ENCODE data around the gene ACSL3.
"Not testable (repeated sequence)": the region's sequence is repeated elsewhere in the genome, so short reads cannot be mapped to it uniquely, and the experiment has no call there.

ACSL3 gene

DNA sequence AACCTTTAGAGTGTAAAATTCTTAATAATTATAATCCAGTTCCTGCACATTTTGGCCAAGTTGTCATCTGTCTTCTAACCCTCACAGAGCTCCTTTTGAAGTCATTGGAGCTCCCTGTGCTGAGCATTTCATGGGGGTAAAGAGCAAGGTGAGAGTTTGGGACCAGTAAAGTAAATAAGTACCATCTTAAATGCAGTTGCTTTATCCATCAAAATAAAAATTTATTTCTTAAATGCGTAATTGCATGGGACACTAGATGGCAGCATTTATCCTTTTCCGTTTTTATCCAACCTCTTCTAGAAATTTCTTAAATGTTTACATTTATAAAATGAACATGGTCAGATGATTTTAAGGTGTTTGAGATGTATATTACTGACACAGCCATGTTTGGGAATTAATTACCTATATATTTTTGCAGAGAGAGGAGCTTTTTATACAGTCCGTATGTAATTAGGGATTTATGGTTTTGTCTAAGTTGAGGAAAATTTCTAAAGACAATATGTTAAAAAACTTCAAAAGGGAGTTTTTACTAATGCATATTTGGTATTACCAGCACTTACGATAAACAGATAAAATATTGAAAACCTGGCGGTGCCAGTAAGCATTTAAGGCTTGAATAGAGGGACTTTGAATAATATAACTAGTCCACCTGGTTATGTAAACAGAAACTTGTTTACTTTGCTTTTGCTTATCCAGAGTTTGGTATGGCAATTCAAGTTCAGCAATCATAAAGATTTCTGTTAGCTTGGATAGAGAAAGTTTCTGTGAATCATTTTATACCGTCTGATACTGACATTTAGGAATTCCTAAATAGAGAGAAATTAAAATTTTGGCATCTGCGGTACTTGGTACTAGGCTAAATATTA is 54.5 kb downstream of the ACSL3 start:
- no peak for DNase-seq

DNA sequence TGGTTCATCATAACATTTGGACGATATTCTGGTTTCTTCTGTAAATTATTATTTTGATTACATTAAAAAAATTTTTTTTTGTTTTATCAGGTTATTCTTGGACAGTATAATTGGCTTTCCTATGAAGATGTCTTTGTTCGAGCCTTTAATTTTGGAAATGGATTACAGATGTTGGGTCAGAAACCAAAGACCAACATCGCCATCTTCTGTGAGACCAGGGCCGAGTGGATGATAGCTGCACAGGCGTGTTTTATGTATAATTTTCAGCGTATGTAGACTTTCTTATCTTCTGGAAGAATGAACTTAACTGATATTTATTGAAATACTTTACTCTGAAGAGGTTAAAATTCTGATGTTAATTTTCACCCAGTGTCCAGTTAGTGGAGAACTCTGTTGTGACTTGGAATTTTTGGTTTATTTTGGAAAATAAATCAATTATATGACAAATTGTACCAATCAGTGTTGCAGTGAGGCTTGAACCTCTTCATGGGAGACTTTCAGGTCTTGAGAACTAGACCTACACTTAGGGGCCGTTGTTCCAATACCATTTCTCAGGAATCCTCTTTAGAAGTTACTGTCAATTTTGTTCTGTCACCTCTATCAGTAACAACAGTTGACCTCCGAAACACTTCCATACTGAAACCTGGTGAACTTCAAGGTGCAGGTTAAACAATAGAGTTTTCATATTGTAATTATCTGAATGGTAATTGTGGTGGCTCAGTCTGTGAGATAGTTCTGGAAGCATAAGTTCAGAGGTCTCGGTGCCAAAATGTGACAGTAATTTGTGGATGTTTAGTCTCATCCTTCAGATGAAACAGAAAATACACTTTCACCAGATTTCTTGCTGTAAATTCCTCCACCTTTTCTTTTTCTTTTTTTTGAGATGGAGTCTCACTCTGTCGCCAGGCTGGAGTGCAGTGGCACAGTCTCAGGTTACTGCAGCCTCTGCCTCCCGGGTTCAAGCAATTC is 55.7 kb downstream of the ACSL3 start:
- DNase-seq: no peak

DNA sequence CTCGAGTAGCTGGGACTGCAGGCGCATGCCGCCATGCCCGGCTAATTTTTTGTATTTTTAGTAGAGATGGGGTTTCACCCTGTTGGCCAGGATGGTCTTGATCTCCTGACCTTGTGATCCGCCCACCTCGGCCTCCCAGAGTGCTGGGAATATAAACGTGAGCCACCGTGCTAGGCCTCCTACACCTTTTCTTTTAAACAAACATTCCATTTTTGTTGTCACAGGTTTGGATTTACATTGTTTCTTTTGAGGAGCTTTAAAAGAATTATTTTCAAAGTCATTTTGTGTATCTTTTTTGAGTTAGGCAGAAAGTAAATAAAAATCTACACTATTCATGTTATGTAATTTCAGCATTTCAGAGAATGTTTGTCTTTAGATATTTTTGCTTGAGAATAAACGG is 56.4 kb downstream of the ACSL3 start:
- not testable (repeated sequence) for DNase-seq

DNA sequence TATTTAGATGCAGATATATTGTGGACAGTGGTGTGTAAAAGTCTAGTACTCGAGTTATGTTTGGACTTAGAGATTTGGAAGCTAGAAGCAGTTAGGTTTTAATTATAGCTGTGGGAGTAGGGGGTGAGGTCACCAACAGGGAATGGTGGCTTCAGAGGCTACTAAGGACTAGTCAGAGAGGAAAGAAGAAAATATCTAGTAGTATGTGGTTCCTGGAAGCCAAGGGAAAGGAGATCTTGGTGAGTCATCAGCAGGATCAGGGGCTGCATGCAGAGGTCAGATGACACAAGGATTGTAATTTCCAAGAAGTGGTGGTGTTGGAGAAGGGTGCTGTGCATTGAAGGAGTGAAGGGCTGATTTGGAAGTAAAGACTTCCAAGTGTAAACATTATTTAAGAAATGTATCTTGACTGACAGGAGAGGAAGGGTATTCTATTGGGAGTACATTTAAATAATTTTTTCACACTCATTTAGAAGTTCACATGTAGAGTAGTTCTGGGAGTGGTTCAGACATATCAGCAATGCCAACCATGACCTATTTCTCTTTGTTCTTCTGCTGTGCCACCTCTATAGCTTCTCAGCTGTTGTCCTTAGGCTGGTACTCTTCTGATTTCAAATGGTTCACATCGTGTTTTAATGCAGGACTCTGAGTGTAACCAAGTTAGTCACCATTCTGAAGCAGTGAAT is 59.1 kb downstream of the ACSL3 start:
- DNase-seq: no peak

DNA sequence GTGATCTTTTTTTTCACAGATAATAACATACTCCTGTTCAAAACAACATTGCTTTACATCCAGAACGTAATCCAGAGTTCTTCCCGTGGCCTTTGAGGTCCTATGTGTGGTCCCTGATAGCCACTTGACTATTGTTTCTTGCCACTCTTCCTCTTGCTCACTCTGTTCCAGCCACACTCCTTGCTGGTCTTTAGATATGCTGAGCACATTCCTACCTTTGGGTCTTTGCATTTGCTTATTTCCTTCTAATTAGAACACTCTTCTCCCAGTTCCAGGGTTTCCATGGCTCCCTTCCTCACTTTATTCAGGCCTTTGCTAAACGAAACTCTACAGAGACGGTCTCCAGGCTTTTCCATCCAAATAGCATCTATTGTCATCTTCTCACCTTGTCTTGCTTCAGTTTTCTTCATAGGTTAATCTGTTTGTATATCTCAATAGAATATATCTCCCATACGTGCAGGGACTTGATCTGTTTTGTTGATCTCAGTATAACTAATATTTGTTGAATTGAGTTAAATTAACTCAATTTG is 59.9 kb downstream of the ACSL3 start:
- DNase-seq: no peak

DNA sequence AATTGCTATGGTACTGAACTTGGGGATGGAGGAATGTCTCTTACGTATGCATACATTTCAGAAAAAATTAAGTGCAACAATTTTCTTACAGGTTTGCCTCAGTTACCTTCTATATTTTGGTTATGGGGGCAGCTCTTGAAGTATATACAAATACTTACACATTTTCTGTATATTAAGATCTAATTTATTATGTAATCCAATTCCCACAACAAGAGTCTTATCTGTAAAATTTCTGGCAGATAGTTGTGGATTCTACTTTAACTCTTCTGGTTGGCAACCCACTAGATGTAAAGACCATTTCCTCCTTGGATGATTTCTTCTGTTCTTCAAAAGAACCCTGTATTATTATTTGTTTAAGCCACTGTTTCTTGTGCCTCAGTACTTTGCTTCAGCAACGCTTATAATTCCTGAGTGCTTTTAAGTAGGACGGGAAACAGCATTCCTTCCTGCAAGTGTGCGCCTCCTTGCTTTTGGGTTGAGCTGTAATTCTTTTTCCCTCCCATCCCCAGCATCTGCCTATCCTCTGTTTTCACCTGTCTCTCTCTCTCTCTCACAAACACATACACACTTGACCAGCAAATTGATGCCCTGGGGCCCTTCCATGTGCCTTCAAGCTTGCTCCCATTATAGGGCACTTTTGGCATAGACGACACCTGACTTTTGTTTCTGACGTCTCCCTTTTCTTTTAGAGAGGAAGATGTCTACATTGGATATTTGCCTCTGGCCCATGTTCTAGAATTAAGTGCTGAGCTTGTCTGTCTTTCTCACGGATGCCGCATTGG is 61.4 kb downstream of the ACSL3 start:
- DNase-seq: no peak

DNA sequence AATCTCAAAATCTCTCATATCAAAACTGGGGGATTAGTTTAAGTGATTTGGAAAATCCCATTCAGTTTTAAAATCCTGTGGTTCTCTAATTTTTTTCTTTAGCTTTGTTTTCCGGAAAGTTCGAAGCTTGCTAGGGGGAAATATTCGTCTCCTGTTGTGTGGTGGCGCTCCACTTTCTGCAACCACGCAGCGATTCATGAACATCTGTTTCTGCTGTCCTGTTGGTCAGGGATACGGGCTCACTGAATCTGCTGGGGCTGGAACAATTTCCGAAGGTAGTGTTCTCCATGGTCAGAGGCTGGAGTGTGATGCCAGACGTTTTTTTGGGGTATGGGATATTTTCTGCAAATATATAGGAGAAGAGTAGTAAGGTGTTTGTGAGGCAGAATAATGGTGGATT is 66.1 kb downstream of the ACSL3 start:
- DNase-seq: no peak

DNA sequence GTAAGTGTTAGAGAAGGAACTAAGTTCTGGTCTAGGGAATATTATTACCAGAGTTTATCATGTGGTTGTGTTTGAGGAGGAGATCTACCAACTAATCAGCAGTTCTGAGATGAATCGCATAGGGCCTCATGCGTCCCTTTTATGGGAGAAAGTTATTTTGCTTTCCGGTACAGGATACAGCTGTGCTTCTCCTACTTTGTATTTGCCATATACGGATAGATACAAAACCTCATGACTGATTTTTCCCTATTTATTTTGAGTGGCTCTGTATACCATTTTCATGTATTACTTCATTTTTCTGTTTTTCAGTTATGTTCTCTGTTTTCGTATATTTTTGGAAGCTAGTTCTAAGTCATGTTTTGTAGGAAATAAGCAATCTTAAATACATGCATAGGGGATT is 66.8 kb downstream of the ACSL3 start:
- no peak for DNase-seq

DNA sequence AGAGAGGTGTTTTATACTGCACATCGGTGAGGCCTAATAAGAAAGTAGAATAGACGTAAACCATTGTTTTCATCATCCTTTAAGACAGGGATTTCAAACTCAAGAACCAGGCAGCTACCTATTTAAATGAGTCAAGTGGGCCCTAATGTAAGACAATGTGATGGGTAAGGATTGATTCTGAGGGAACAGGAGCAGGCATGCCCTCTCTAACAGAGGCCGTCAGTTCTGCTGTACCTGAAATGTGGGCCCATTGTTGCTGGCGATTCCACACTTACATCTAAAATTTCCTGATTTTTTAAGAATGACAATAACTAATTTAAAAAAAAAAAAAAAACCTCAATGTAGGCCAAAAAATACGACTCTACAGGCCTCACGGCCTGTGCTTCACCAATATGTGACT is 67.5 kb downstream of the ACSL3 start:
- DNase-seq: no peak

DNA sequence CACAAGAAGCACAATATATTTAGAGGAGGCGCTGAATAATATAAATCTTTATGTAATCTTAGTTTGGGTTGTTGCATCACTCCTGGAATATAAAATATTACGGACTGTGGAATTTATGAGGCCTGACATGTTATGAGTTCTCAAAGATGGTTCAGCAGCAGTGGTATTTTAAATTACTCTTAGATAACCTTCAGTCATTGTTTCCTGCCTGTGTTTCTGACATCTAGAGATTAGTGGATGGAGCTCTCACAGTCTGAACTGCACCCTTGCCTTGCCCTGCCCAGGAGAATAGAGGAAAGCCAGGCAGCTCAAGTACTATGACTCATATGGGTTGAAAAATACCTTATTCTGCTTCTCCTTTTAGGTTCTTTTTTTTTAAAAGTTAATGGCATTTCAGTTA is 70.0 kb downstream of the ACSL3 start:
- DNase-seq: no peak

DNA sequence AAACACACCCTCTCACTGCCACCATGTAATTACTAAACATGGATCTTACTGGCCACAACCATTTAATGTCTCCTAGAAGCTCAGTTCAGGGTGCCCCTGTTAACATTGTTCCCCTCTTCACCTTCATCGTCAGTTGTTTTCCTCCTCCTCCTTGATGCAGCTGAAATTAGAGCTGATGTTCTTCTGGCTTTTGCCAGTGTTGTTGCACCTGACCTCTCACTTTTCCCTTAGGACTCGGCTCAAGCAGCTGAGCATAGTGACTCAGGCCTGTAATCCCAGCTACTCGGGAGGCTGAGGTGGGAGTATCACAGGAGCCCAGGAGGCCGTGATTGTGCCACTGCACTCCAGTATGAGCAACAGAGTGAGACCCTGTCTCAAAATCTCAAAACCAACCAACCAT is 70.8 kb downstream of the ACSL3 start:
- DNase-seq: no peak

DNA sequence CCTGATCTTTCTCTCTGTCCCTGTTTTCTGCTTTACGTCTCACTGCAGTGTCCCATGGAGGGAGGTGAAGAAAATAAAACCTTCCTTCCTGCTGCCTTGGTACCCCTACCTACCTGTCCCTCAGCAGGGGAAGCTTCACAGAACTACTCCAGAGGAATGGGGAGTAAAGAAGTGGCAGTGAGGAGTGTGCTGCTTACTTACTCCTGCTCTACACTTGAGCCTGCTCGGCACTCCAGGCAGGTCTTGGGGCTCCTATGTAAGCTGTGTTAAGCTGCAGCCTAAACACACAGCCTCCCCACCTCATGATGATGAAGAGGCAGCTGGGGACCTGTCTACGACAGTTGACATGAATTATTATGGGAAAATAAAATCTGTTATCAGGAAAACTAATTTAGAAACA is 72.6 kb downstream of the ACSL3 start:
- DNase-seq: no peak

DNA sequence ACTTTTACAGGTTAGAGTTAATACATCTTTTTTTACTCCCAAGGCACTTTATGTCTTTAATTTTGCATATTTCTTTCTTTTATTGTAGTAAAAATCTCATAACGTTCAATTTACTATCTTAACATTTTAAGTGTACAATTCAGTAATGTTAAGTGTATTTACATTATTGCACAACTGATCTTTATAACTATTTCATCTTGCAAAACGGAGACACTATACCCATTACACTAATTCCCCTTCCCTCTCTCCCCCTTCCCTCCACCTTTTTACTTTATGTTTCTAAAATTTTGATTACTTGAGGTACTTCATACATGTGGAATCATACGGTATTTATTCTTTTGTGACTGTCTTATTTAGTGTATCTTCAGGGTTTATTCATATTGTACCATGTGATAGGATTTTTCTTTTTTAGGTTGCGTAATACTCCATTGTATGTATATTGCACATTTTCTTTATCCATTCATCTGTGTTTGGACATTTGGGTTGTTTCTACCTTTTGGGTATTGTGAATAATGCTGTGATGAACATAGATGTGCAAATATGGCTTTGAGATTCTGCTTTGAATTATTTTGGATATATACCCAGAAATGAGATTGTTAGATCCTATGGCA is 75.0 kb downstream of the ACSL3 start:
- no peak for DNase-seq

DNA sequence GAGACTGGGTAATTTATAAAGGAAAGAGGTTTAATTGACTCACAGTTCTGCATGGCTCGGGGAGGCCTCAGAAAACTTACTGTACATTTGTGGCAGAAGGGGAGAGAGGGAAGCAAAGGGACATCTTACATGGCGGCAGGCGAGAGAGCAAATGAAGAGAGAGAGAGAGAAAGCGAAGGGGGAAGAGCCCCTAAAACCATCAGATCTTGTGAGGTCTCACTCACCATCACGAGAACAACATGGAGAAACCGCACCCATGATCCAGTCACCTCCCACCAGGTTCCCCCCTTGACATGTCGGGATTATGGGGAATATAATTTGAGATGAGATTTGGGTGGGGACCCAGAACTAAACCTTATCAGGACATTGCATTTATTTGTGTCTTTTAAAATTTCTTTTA is 75.9 kb downstream of the ACSL3 start:
- DNase-seq: no peak

DNA sequence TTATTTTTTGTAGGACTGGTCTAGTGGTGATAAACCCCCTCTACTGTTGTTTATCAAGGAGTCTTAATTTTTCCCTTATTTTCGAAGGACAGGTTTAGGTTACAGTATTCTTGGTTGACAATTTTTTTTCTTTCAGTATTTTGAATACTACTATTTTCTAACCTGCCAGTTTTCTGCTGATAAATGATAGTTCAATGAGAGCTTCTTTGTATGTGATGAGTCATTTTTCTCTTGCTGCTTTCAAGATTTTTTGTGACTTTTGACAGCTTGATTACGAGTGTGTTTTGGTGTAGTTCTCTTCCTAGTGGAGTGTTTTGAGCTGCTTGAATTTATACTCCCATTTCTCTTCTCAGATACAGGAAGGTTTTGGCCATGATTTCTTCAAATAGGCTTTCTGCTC is 77.5 kb downstream of the ACSL3 start:
- no peak for DNase-seq

DNA sequence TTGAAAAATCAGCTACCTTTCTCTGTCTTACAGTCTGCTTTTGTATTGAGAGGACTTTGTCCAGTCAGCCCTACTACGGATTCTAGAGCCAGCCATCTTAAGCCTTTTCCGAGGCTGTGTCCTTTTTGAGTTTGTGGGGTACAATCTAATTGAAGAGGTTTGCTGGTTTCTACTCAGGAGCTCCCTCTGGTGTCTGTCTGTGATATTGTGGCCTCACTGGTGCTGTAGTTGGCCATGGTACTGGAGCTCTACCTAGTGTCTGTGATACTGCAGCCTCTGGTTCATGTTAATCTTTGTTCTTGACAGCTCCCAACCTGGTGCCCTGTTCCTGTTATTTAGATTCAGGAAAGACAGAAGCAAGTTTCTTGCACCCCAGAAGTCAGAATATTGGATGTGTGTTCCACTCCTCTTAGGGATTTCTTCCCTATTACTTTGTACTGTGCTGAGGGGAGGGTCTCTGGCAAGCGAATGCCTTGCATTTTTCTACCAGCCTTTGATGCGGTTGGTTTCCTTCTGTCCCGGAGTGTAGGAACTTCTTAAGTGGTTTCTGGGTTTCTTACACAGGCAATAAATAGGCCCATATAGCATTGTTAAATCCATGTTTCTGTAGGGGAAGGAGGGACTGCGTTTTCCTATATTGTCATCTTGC is 78.5 kb downstream of the ACSL3 start:
- peak; percentile 65 for DNase-seq

DNA sequence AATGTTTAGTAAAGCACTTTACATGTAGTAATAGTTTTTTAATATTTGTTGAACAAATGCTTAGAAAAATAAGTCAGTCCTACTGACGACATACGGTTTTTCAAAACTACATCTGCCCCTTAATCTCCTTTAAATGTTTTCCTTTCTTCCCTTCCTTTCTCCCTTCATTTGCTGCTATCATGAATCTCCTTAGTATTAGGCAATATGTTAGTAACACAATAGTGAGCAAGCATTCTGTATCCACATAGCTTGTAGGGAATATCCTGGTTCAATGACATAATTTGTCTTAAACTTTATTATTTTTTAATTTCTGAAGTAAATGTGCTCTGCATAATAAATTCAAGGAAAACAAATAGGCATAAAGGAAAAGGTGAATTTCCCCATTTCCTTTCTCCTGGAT is 79.1 kb downstream of the ACSL3 start:
- no peak for DNase-seq

DNA sequence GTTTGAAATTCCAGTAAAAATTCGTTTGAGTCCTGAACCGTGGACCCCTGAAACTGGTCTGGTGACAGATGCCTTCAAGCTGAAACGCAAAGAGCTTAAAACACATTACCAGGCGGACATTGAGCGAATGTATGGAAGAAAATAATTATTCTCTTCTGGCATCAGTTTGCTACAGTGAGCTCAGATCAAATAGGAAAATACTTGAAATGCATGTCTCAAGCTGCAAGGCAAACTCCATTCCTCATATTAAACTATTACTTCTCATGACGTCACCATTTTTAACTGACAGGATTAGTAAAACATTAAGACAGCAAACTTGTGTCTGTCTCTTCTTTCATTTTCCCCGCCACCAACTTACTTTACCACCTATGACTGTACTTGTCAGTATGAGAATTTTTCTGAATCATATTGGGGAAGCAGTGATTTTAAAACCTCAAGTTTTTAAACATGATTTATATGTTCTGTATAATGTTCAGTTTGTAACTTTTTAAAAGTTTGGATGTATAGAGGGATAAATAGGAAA is 80.7 kb downstream of the ACSL3 start:
- no peak for DNase-seq

DNA sequence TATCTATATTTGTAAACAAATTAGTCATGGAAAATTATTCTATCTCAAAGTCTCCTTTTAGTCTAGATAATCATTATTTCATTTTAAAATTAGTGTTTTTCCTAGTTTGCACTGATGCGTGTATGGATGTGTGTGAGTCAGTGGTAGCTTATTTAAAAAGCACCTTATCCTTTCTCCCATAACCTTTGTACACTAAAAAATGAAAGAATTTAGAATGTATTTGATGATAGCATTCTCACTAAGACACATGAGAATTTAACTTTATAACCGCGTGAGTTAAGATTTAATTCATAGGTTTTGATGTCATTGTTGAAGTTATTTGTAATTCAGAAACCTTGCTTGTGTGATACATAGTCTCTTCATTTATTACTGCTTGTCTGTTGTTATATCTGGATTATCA is 81.7 kb downstream of the ACSL3 start:
- DNase-seq: no peak

DNA sequence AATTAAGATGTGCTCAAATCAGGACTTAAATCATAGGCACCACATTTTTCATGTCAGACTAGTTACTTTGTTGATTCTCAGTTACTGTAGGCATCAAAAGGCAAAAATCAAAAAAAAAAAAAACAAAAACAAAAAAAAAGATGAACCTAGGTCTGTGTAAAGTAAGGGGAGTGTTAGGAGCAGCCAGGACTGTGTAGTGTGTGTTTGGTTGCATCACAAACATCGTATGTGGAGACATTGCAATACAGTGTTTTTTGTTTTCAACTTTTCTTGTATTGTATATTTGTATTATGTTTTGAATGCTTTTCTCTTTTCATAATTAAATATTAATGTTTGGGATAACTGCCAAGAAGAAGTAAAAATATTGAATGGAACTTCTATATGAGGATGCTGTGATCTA is 82.1 kb downstream of the ACSL3 start:
- no peak for DNase-seq

DNA sequence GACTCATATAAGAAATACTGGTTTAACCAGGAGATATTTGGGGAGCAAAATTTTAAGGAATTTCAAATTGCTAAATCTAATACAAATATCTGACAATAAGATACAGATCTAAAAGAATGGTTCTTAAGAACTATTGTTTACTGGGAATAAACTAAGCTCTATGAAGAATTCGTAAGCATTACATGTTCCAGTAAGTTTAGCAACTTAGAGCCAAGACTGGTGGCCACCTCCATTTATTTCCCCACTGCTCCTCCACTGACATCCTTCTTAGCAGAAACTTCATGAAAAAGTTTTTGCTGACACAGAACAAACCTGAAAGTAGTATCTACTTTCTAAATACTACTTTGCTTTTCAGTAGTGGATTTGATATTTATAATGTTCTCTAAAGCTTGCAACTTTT is 83.0 kb downstream of the ACSL3 start:
- peak; percentile 57 for DNase-seq

Measured in RPMI8226 (cell line).